OCI-LY1 (cell line): ENCODE measurements around the gene ENOSF1.

Source experiments
- EZH2 ChIP-seq: fragments of 200-600 bp; sonication (generic), shearing (Covaris generic); IDR thresholded peaks from 2 replicates; pipeline ENCODE4 v1.8.0; 2017; ENCODE audit warnings: borderline replicate concordance, mixed run types, mild to moderate bottlenecking, antibody characterized with exemption, low read length, moderate library complexity, mixed read lengths
- TF ChIP-seq, protein P1 (sequence below): fragments of 200-600 bp; sonication (generic), shearing (Covaris generic); IDR thresholded peaks from 2 replicates; pipeline ENCODE4 v1.5.1; 2017; ENCODE audit warnings: mild to moderate bottlenecking, antibody characterized with exemption, low read length, moderate library complexity, mixed read lengths

DNA sequence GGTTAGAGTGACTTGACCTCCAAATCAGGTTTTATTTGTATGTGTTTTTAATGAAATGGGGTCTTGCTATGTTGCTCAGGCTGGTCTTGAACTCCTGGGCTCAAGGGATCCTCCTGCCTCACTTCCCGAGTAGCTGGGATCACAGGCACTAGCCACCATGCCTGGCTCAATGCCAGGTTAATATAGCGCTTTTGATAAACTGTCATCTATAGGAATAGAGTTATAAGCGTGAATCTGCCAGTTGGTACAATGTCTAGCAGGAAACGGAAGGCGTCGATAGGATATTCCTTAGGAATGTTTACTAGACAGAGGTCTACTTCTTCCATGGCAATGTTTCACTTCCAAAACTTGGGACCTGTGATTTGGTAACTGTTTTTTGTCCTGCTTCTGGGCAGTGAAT, 90.1 kb downstream of the ENOSF1 start:
- TF ChIP-seq, protein P1, sequence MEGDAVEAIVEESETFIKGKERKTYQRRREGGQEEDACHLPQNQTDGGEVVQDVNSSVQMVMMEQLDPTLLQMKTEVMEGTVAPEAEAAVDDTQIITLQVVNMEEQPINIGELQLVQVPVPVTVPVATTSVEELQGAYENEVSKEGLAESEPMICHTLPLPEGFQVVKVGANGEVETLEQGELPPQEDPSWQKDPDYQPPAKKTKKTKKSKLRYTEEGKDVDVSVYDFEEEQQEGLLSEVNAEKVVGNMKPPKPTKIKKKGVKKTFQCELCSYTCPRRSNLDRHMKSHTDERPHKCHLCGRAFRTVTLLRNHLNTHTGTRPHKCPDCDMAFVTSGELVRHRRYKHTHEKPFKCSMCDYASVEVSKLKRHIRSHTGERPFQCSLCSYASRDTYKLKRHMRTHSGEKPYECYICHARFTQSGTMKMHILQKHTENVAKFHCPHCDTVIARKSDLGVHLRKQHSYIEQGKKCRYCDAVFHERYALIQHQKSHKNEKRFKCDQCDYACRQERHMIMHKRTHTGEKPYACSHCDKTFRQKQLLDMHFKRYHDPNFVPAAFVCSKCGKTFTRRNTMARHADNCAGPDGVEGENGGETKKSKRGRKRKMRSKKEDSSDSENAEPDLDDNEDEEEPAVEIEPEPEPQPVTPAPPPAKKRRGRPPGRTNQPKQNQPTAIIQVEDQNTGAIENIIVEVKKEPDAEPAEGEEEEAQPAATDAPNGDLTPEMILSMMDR, result no peak
- no peak for TF ChIP-seq EZH2
